Stimulated activated CD4-positive, alpha-beta T cell treated with anti-CD3 and anti-CD28 coated beads, Interleukin-1b, Interleukin-23, amount 100 ng/mL, for 1 hour (primary cell): Measurements from ENCODE around the gene ETV6.
A peak's percentile ranks its signal among the peaks of the same experiment; 100 is the strongest.
"Not testable (repeated sequence)": the region's sequence is repeated elsewhere in the genome, so short reads cannot be mapped to it uniquely, and the experiment has no call there.

ENCODE experiments used
- DNase-seq, 2 donors: peaks; one replicate each; pipeline ENCODE4 v3.0.0-alpha.2; 2020; ENCODE audit warnings: low read depth in 2 of 2

The ETV6 gene

GRCh38 chr12:11649413-11650285 lies at the start of gene ETV6:
Gene ETV6 (plus strand): TSS chr12:11649674. CDS start chr12:11650128, 454 bp downstream.
- DNase-seq: peak; percentile 12 to 72

GRCh38 chr12:11600199-11600598 lies 49.3 kb upstream of the ETV6 start:
- no peak for DNase-seq

- DNase-seq: no peak
Observed at GRCh38 chr12:11601647-11602046, 47.8 kb upstream of the ETV6 start.

GRCh38 chr12:11607313-11608081 lies 42.0 kb upstream of the ETV6 start:
- no peak for DNase-seq

GRCh38 chr12:11609045-11609444 lies 40.4 kb upstream of the ETV6 start:
- DNase-seq: no peak

GRCh38 chr12:11615481-11615880 lies 34.0 kb upstream of the ETV6 start:
- DNase-seq: no peak

- DNase-seq: no peak
Observed at GRCh38 chr12:11618046-11618445, 31.4 kb upstream of the ETV6 start.

- DNase-seq: peak in 1 of 2 donors; percentile 1
Observed at GRCh38 chr12:11621797-11622423, 27.6 kb upstream of the ETV6 start.

GRCh38 chr12:11622876-11623281 lies 26.6 kb upstream of the ETV6 start:
- no peak for DNase-seq

GRCh38 chr12:11623382-11623781 lies 26.1 kb upstream of the ETV6 start:
- no peak for DNase-seq

- DNase-seq: no peak
Observed at GRCh38 chr12:11624116-11624515, 25.4 kb upstream of the ETV6 start.

- not testable (repeated sequence) for DNase-seq
Observed at GRCh38 chr12:11627709-11628108, 21.8 kb upstream of the ETV6 start.

- DNase-seq: no peak
Observed at GRCh38 chr12:11628353-11628752, 21.1 kb upstream of the ETV6 start.

GRCh38 chr12:11630046-11630706 lies 19.3 kb upstream of the ETV6 start:
- DNase-seq: no peak

- DNase-seq: no peak
Observed at GRCh38 chr12:11631288-11631687, 18.2 kb upstream of the ETV6 start.

GRCh38 chr12:11631881-11632280 lies 17.6 kb upstream of the ETV6 start:
- not testable (repeated sequence) for DNase-seq

GRCh38 chr12:11633968-11634367 lies 15.5 kb upstream of the ETV6 start:
- DNase-seq: no peak

- DNase-seq: no peak
Observed at GRCh38 chr12:11635341-11635740, 14.1 kb upstream of the ETV6 start.

- DNase-seq: no peak
Observed at GRCh38 chr12:11638315-11638916, 11.1 kb upstream of the ETV6 start.

GRCh38 chr12:11639454-11639853 lies 10.0 kb upstream of the ETV6 start:
- DNase-seq: no peak

- DNase-seq: no peak
Observed at GRCh38 chr12:11641522-11641921, 8.0 kb upstream of the ETV6 start.
